GDM1 (cell line): Measurements from ENCODE around the gene SEC14L6.
"Not testable (repeated sequence)": the region's sequence is repeated elsewhere in the genome, so short reads cannot be mapped to it uniquely, and the experiment has no call there.

Source experiments
- DNase-seq: peaks from one replicate; lab custom pipeline; 2025; lab: John Stamatoyannopoulos, UW

Gene SEC14L6

GRCh38 chr22:30566125-30566524 lies 19.6 kb upstream of the SEC14L6 start:
- no peak for DNase-seq

- DNase-seq: no peak
Measured at GRCh38 chr22:30565341-30565740, 18.8 kb upstream of the SEC14L6 start.

- no peak for DNase-seq
Measured at GRCh38 chr22:30564761-30565119, 18.2 kb upstream of the SEC14L6 start.

- DNase-seq: no peak
Measured at GRCh38 chr22:30564045-30564760, 17.7 kb upstream of the SEC14L6 start.

GRCh38 chr22:30562366-30562765 lies 15.8 kb upstream of the SEC14L6 start:
- DNase-seq: no peak

- no peak for DNase-seq
Measured at GRCh38 chr22:30561402-30562189, 15.1 kb upstream of the SEC14L6 start.

- not testable (repeated sequence) for DNase-seq
Measured at GRCh38 chr22:30560643-30561202, 14.2 kb upstream of the SEC14L6 start.

GRCh38 chr22:30559889-30560288 lies 13.3 kb upstream of the SEC14L6 start:
- no peak for DNase-seq

GRCh38 chr22:30557243-30557642 lies 10.7 kb upstream of the SEC14L6 start:
- DNase-seq: no peak

GRCh38 chr22:30556388-30556787 lies 9.8 kb upstream of the SEC14L6 start:
- DNase-seq: no peak

GRCh38 chr22:30555282-30556210 lies 9.0 kb upstream of the SEC14L6 start:
- no peak for DNase-seq

- DNase-seq: no peak
Measured at GRCh38 chr22:30553971-30554370, 7.4 kb upstream of the SEC14L6 start.

GRCh38 chr22:30552719-30553118 lies 6.2 kb upstream of the SEC14L6 start:
- DNase-seq: no peak

- not testable (repeated sequence) for DNase-seq
Measured at GRCh38 chr22:30551813-30552212, 5.3 kb upstream of the SEC14L6 start.

GRCh38 chr22:30547188-30547587 lies 647 bp upstream of the SEC14L6 start:
- DNase-seq: no peak

GRCh38 chr22:30542811-30543188 lies 3.7 kb downstream of the SEC14L6 start:
- DNase-seq: no peak

- no peak for DNase-seq
Measured at GRCh38 chr22:30541961-30542810, 4.4 kb downstream of the SEC14L6 start.

- DNase-seq: not testable (repeated sequence)
Measured at GRCh38 chr22:30541511-30541910, 5.0 kb downstream of the SEC14L6 start.

- DNase-seq: no peak
Measured at GRCh38 chr22:30539368-30539767, 7.2 kb downstream of the SEC14L6 start.

- DNase-seq: no peak
Measured at GRCh38 chr22:30538280-30538679, 8.3 kb downstream of the SEC14L6 start.

GRCh38 chr22:30537083-30537731 lies 9.3 kb downstream of the SEC14L6 start:
- no peak for DNase-seq
